SK-N-SH (cell line): Measurements from ENCODE around the gene CKAP2L. TPM values are rescaled to one million over a fixed set of nuclear protein-coding genes. Genes with fewer than 3 reads are reported as not detected.

Source experiments
- CTCF ChIA-PET: fragments of 300-600, 350-600 bp; formaldehyde crosslinking; extraction: SDS; loops from one replicate; lab custom pipeline; 2021; lab: Yijun Ruan, JAX
- POLR2A ChIA-PET: fragments of 350-600 bp; sonication (Branson Sonifier 250); formaldehyde crosslinking; extraction: SDS; loops from one replicate; lab custom pipeline; 2020; ENCODE audit warnings: antibody characterized with exemption, inconsistent platforms; lab: Yijun Ruan, JAX
- DNase-seq: peaks from one replicate; pipeline ENCODE4 v3.0.0; 2012
- H2AFZ ChIP-seq: fragments of 200-600 bp; sonication (generic); 2 replicates; pipeline ENCODE4 v1.8.1; 2016; ENCODE audit warnings: antibody characterized with exemption, mild to moderate bottlenecking, low read depth
- H3F3A ChIP-seq: fragments of 200-600 bp; sonication (generic); replicated peaks from 2 replicates; pipeline ENCODE3; 2016; ENCODE audit warnings: antibody characterized with exemption, mild to moderate bottlenecking; ENCODE audit not compliant: insufficient read depth
- H3K27ac ChIP-seq, 2 experiments: fragments of 200-500 bp in 1 of 2; fragments of 200-600 bp in 1 of 2; sonication (Bioruptor generic) in 1 of 2; sonication (generic), shearing (Covaris generic) in 1 of 2; 2 replicates each; pipeline versions ENCODE4 v1.5.1 to v1.6.1; 2014 to 2016; ENCODE audit warnings: low read depth in 2 of 2, inconsistent platforms in 1 of 2, low read length in 1 of 2, mild to moderate bottlenecking in 1 of 2, mixed read lengths in 1 of 2
- H3K27me3 ChIP-seq: fragments of 200-600 bp; sonication (generic), shearing (Covaris generic); 2 replicates; pipeline ENCODE4 v1.6.1; 2016; ENCODE audit warnings: mixed run types; ENCODE audit not compliant: insufficient read depth
- H3K36me3 ChIP-seq, 2 experiments: fragments of 200-500 bp in 1 of 2; fragments of 200-600 bp in 1 of 2; sonication (Bioruptor generic) in 1 of 2; sonication (generic) in 1 of 2; replicated peaks in 1 of 2; 2 replicates each; pipeline versions ENCODE3 to v1.5.1; 2014 to 2016; ENCODE audit warnings: low read length in 1 of 2, mild to moderate bottlenecking in 1 of 2; ENCODE audit not compliant: insufficient read depth in 2 of 2, control insufficient read depth in 1 of 2
- H3K4me1 ChIP-seq, 2 experiments: fragments of 200-500 bp in 1 of 2; fragments of 200-600 bp in 1 of 2; sonication (Bioruptor generic) in 1 of 2; sonication (generic), shearing (Covaris generic) in 1 of 2; 2 replicates each; pipeline versions ENCODE4 v1.5.1 to v1.6.1; 2014 to 2016; ENCODE audit warnings: low read depth in 1 of 2, low read length in 1 of 2, mixed run types in 1 of 2; ENCODE audit not compliant: insufficient read depth in 2 of 2, control insufficient read depth in 1 of 2
- H3K4me2 ChIP-seq: fragments of 200-600 bp; sonication (generic), shearing (Covaris generic); 2 replicates; pipeline ENCODE4 v1.6.1; 2017; ENCODE audit warnings: mixed run types
- H3K4me3 ChIP-seq, 2 experiments: fragments of 200-500 bp in 1 of 2; fragments of 200-600 bp in 1 of 2; sonication (Bioruptor generic) in 1 of 2; sonication (generic), shearing (Covaris generic) in 1 of 2; 2 replicates each; pipeline versions ENCODE4 v1.5.1 to v1.8.1; 2014 to 2016; ENCODE audit warnings: low read depth in 2 of 2, inconsistent platforms in 1 of 2, low read length in 1 of 2, mild to moderate bottlenecking in 1 of 2, mixed read lengths in 1 of 2, moderate library complexity in 1 of 2
- H3K79me2 ChIP-seq: fragments of 200-600 bp; sonication (generic); 2 replicates; pipeline ENCODE4 v1.8.1; 2017; ENCODE audit warnings: mild to moderate bottlenecking; ENCODE audit not compliant: insufficient read depth
- H3K9ac ChIP-seq: fragments of 200-600 bp; sonication (generic); 2 replicates; pipeline ENCODE4 v1.6.1; 2017; ENCODE audit warnings: mixed run types
- H3K9me2 ChIP-seq: fragments of 200-600 bp; sonication (generic); 2 replicates; pipeline ENCODE4 v1.6.1; 2017; ENCODE audit warnings: mixed run types
- H3K9me3 ChIP-seq: fragments of 200-600 bp; sonication (generic); 2 replicates; pipeline ENCODE4 v1.6.1; 2017; ENCODE audit warnings: mixed run types, mild to moderate bottlenecking, moderate library complexity
- H4K20me1 ChIP-seq: fragments of 200-600 bp; sonication (generic); 2 replicates; pipeline ENCODE4 v1.6.1; 2017; ENCODE audit warnings: mild to moderate bottlenecking, mixed run types; ENCODE audit not compliant: insufficient read depth
- CHD2 ChIP-seq: fragments of 150-350 bp; IDR thresholded peaks from 2 replicates; pipeline ENCODE4 v1.6.1; 2018; ENCODE audit warnings: low read length; ENCODE audit not compliant: partially characterized antibody
- CTCF ChIP-seq: fragments of 200-600 bp; sonication (generic); IDR thresholded peaks from 2 replicates; pipeline ENCODE4 v1.6.1; 2017; ENCODE audit warnings: antibody characterized with exemption, mild to moderate bottlenecking, moderate library complexity
- ELF1 ChIP-seq: IDR thresholded peaks from 2 replicates; pipeline ENCODE4 v1.4.0; 2012
- EZH2phosphoT487 ChIP-seq: fragments of 200-600 bp; sonication (generic); IDR thresholded peaks from 2 replicates; pipeline ENCODE4 v1.6.1; 2017; ENCODE audit warnings: low read depth, mixed run types, mild to moderate bottlenecking, antibody characterized with exemption, moderate library complexity, borderline replicate concordance
- FOSL2 ChIP-seq: IDR thresholded peaks from 2 replicates; pipeline ENCODE4 v1.4.0; 2012; ENCODE audit warnings: low read depth, mild to moderate bottlenecking, moderate library complexity, borderline replicate concordance
- FOXM1 ChIP-seq: IDR thresholded peaks from 2 replicates; pipeline ENCODE4 v1.4.0; 2012; ENCODE audit warnings: low read depth, mild to moderate bottlenecking
- GABPA ChIP-seq: IDR thresholded peaks from 2 replicates; pipeline ENCODE4 v1.4.0; 2012; ENCODE audit warnings: low read depth, mild to moderate bottlenecking
- IRF3 ChIP-seq: fragments of 150-350 bp; IDR thresholded peaks from 2 replicates; pipeline ENCODE4 v1.6.1; 2016; ENCODE audit warnings: mild to moderate bottlenecking, low read depth, low read length
- JUND ChIP-seq: IDR thresholded peaks from 2 replicates; pipeline ENCODE4 v1.4.0; 2012
- MEF2A ChIP-seq: IDR thresholded peaks from 2 replicates; pipeline ENCODE4 v1.4.0; 2012; ENCODE audit warnings: low read depth, borderline replicate concordance
- MXI1 ChIP-seq: IDR thresholded peaks from 2 replicates; pipeline ENCODE4 v1.6.1; 2012; ENCODE audit warnings: mild to moderate bottlenecking, low read depth, low read length, improper control_type of control experiment
- PBX3 ChIP-seq: IDR thresholded peaks from 2 replicates; pipeline ENCODE4; 2012
- RFX5 ChIP-seq: IDR thresholded peaks from 2 replicates; pipeline ENCODE4 v1.6.1; 2012; ENCODE audit warnings: mild to moderate bottlenecking, improper control_type of control experiment, low read length
- USF2 ChIP-seq: fragments of 150-350 bp; IDR thresholded peaks from 2 replicates; pipeline ENCODE4 v1.6.1; 2017; ENCODE audit warnings: antibody characterized with exemption, low read length, low read depth, borderline replicate concordance
- WGBS: methylation state at CpG from one replicate; pipeline ENCODE4 v1.1.6; 2017; ENCODE audit warnings: low lambda C conversion rate; 5-methylcytosine and 5-hydroxymethylcytosine counted together
- polyA plus RNA-seq, 3 experiments: library from polyadenylated mRNA; depleted of rRNA; stranded (reverse); fragments of >200 nt; gene quantifications; 2 replicates each; pipeline ENCODE4 v1.2.3, GENCODE V29; 2012

The CKAP2L gene
- polyA plus RNA-seq, 1 of the 3 experiments (the other 2 are of a cell fraction): 2.9 TPM

- TF ChIP-seq RFX5: no peak
- TF ChIP-seq ELF1: no peak
- no peak for TF ChIP-seq CHD2
- TF ChIP-seq FOSL2: 0 out of 2 replicates have a peak, but pooled peaks have one; percentile 9
- no peak for TF ChIP-seq EZH2phosphoT487
- TF ChIP-seq FOXM1: no peak
- TF ChIP-seq MXI1: no peak
- no peak for TF ChIP-seq PBX3
- no peak for TF ChIP-seq GABPA
- no peak for TF ChIP-seq JUND
Observed at GRCh38 chr2:112690853-112691401, 73.5 kb downstream of the CKAP2L start (continued).

- no peaks in the 10 kb centered on the region for H3K9me3 ChIP-seq
- no peaks in the 10 kb centered on the region for H3K27me3 ChIP-seq
- H3K36me3 ChIP-seq: no peaks in the 10 kb centered on the region
- no peak overlapping the region for H3K4me3 ChIP-seq
- no peaks in the 10 kb centered on the region for H3K79me2 ChIP-seq
- peaks cover 4% of the 10 kb centered on the region for H3F3A ChIP-seq
- H4K20me1 ChIP-seq: no peaks in the 10 kb centered on the region
- no peak for TF ChIP-seq IRF3
- no peak for TF ChIP-seq CTCF
- TF ChIP-seq CHD2: no peak
- TF ChIP-seq MEF2A: no peak
- no peak for TF ChIP-seq USF2
- H3K4me2 ChIP-seq: no peak overlapping the region
- ChIA-PET POLR2A (interaction anchor here (0.8 kb wide), 1 partner anchor 63 kb away, joined by 3 read pairs; no protein-coding TSS in a partner anchor), CTCF (interaction anchor here (1.1 to 2.0 kb wide), 4 partner anchors 33 to 88 kb away, joined by 3 to 9 read pairs (median 4); no protein-coding TSS in a partner anchor)
- no peak overlapping the region for H3K9ac ChIP-seq
- no peak overlapping the region for H3K27ac ChIP-seq
- WGBS: 90% methylated on average over 13 of the region's 14 CpGs
- DNase-seq: no peak
- peaks cover 5 to 21% of the 10 kb centered on the region in 2 experiments; a peak in 3 of 4 replicates for H3K4me1 ChIP-seq
- no peak overlapping the region for H2AFZ ChIP-seq
- no peaks in the 10 kb centered on the region for H3K9me2 ChIP-seq
Observed at GRCh38 chr2:112688086-112688880, 76.1 kb downstream of the CKAP2L start.
